RWPE2 (cell line): ENCODE data around the gene IL1RAPL1.

Source experiments
- ATAC-seq: fragments of 200-7000 bp; cut with Tn5 transposase; 3 replicates; pipeline ENCODE4 v1.9.1; 2021; ENCODE audit warnings: low read depth
- DNase-seq: peaks from one replicate; pipeline ENCODE4 v3.0.0-alpha.2; 2020; ENCODE audit warnings: low spot score
- H3K27ac ChIP-seq: fragments of 450-650 bp; 2 replicates; pipeline ENCODE4 v1.5.1; 2017; ENCODE audit warnings: mild to moderate bottlenecking; ENCODE audit not compliant: poor library complexity, severe bottlenecking
- H3K27me3 ChIP-seq: fragments of 250-450 bp; sonication (Bioruptor Pico); 2 replicates; pipeline ENCODE4 v1.5.1; 2021; ENCODE audit warnings: mild to moderate bottlenecking, moderate library complexity; ENCODE audit not compliant: insufficient read depth, poor library complexity, severe bottlenecking
- H3K36me3 ChIP-seq: fragments of 250-450 bp; sonication (Bioruptor Pico); 2 replicates; pipeline ENCODE4 v1.5.1; 2020; ENCODE audit warnings: low read depth, mild to moderate bottlenecking, moderate library complexity
- H3K4me1 ChIP-seq: fragments of 250-450 bp; sonication (Bioruptor Pico); 2 replicates; pipeline ENCODE4 v1.5.1; 2021; ENCODE audit warnings: mild to moderate bottlenecking, moderate library complexity; ENCODE audit not compliant: insufficient read depth, poor library complexity, severe bottlenecking
- H3K4me3 ChIP-seq: fragments of 250-450 bp; sonication (Bioruptor Pico); 2 replicates; pipeline ENCODE4 v1.5.1; 2021; ENCODE audit warnings: mild to moderate bottlenecking, moderate library complexity; ENCODE audit not compliant: severe bottlenecking
- H3K9me3 ChIP-seq: fragments of 250-450 bp; sonication (Bioruptor Pico); 2 replicates; pipeline ENCODE4 v1.5.1; 2021; ENCODE audit warnings: mild to moderate bottlenecking, moderate library complexity; ENCODE audit not compliant: severe bottlenecking
- TF ChIP-seq, protein P1 (sequence below): fragments of 450-650 bp; IDR thresholded peaks from one replicate; pipeline ENCODE4 v1.5.1; 2017; ENCODE audit warnings: mild to moderate bottlenecking, moderate library complexity; ENCODE audit not compliant: poor library complexity, severe bottlenecking

The IL1RAPL1 gene

DNA sequence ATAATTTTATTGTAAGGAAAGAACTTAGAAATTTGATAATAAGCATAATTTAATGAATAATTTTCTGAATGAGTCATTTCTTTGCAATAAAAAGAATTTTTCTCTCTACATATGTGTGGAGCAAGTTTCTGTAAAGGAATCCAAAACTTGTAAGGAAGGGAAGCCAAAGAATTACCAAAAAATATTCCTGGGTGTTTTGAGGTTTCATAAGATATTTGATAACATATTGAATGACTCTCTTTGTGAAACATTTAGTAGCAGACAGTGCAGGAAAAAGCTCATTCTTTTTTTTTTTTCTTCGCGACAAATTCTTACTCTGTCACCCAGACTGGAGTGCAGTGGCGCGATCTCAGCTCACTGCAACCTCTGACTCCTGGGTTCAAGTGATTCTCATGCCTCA lies 1159.1 kb downstream of the IL1RAPL1 start:
- ATAC-seq (no peak), DNase-seq (no peak)
- H3K27ac ChIP-seq = no peak overlapping the region
- H3K27me3 ChIP-seq = no peaks in the 10 kb centered on the region
- TF ChIP-seq, protein P1, sequence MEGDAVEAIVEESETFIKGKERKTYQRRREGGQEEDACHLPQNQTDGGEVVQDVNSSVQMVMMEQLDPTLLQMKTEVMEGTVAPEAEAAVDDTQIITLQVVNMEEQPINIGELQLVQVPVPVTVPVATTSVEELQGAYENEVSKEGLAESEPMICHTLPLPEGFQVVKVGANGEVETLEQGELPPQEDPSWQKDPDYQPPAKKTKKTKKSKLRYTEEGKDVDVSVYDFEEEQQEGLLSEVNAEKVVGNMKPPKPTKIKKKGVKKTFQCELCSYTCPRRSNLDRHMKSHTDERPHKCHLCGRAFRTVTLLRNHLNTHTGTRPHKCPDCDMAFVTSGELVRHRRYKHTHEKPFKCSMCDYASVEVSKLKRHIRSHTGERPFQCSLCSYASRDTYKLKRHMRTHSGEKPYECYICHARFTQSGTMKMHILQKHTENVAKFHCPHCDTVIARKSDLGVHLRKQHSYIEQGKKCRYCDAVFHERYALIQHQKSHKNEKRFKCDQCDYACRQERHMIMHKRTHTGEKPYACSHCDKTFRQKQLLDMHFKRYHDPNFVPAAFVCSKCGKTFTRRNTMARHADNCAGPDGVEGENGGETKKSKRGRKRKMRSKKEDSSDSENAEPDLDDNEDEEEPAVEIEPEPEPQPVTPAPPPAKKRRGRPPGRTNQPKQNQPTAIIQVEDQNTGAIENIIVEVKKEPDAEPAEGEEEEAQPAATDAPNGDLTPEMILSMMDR = no peak
- no peaks in the 10 kb centered on the region for H3K36me3 ChIP-seq
- H3K4me3 ChIP-seq = no peak overlapping the region
- H3K9me3 ChIP-seq = no peaks in the 10 kb centered on the region
- H3K4me1 ChIP-seq = no peaks in the 10 kb centered on the region

GRCh38 chrX:29762006-29762405 lies 1174.8 kb downstream of the IL1RAPL1 start:
- H3K9me3 ChIP-seq = no peaks in the 10 kb centered on the region
- TF ChIP-seq, protein P1 = no peak
- ATAC-seq = no peak
- no peak overlapping the region for H3K27ac ChIP-seq
- no peak for DNase-seq
- H3K36me3 ChIP-seq = no peaks in the 10 kb centered on the region
- H3K4me3 ChIP-seq = no peak overlapping the region
- no peaks in the 10 kb centered on the region for H3K27me3 ChIP-seq
- H3K4me1 ChIP-seq = no peaks in the 10 kb centered on the region

DNA sequence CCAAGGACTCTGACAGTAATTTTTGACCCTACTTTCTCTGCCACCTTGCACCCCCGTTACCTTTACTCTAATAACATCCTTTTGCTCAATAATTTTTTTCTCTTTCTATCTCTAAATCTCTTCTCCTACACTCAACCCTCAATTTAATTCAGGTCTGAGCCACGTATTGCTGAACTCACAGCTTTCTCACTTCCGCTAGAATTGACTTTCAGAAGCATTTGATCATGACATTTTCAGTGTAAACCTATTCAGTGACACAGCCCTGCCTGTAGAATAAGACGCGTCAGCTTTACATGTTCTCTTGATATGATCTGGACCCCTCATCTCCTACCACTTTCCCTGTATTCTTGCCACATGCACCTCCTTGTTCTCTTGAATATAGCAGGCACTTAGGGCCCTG lies 1188.6 kb downstream of the IL1RAPL1 start:
- TF ChIP-seq, protein P1 = no peak
- Histone ChIP-seq H3K27me3 (no peaks in the 10 kb centered on the region), H3K36me3 (no peaks in the 10 kb centered on the region), H3K4me1 (no peaks in the 10 kb centered on the region), H3K9me3 (no peaks in the 10 kb centered on the region), H3K4me3 (no peak overlapping the region), H3K27ac (no peak overlapping the region)
- ATAC-seq (no peak), DNase-seq (no peak)

GRCh38 chrX:29787656-29788055 lies 1200.4 kb downstream of the IL1RAPL1 start:
- Histone ChIP-seq H3K27ac (no peak overlapping the region), H3K36me3 (no peaks in the 10 kb centered on the region), H3K4me1 (no peaks in the 10 kb centered on the region), H3K9me3 (no peaks in the 10 kb centered on the region), H3K4me3 (no peak overlapping the region), H3K27me3 (no peaks in the 10 kb centered on the region)
- no peak for ATAC-seq
- no peak for DNase-seq
- TF ChIP-seq, protein P1 = no peak

- no peaks in the 10 kb centered on the region for H3K9me3 ChIP-seq
- H3K4me3 ChIP-seq = no peak overlapping the region
- no peaks in the 10 kb centered on the region for H3K36me3 ChIP-seq
- DNase-seq = no peak
- no peaks in the 10 kb centered on the region for H3K4me1 ChIP-seq
- H3K27me3 ChIP-seq = no peaks in the 10 kb centered on the region
- TF ChIP-seq, protein P1 = no peak
- no peak for ATAC-seq
- no peak overlapping the region for H3K27ac ChIP-seq
Observed at GRCh38 chrX:29788991-29789699, 1201.9 kb downstream of the IL1RAPL1 start.
